Stimulated activated CD4-positive, alpha-beta T cell treated with anti-CD3 and anti-CD28 coated beads, Interleukin-2, amount 100 ng/mL, for 48 hours (primary cell): ENCODE measurements around the gene LRRIQ1.

Experiments used
- DNase-seq, 2 donors: peaks; one replicate each; pipeline ENCODE4 v3.0.0-alpha.2; 2020

Gene LRRIQ1

GRCh38 chr12:85281636-85282312 is 245.6 kb downstream of the LRRIQ1 start:
- no peak for DNase-seq

- DNase-seq: no peak
Measured at GRCh38 chr12:85283560-85283959, 247.4 kb downstream of the LRRIQ1 start.
